OCI-LY1 (cell line): ENCODE measurements around the gene PRAC1.
"Not testable (repeated sequence)": the region's sequence is repeated elsewhere in the genome, so short reads cannot be mapped to it uniquely, and the experiment has no call there.

ENCODE experiments used
- CTCF ChIP-seq: fragments of 200-600 bp; sonication (generic), shearing (Covaris generic); IDR thresholded peaks from 2 replicates; pipeline ENCODE4 v1.5.1; 2017; ENCODE audit warnings: mild to moderate bottlenecking, antibody characterized with exemption, low read length, moderate library complexity, mixed read lengths
- EZH2 ChIP-seq: fragments of 200-600 bp; sonication (generic), shearing (Covaris generic); IDR thresholded peaks from 2 replicates; pipeline ENCODE4 v1.8.0; 2017; ENCODE audit warnings: borderline replicate concordance, mixed run types, mild to moderate bottlenecking, antibody characterized with exemption, low read length, moderate library complexity, mixed read lengths

GRCh38 chr17:48716549-48716948 is 5.8 kb downstream of the PRAC1 start:
- not testable (repeated sequence) for TF ChIP-seq CTCF, EZH2
